Measurements from ENCODE around the gene CSNK2A3. TPM values are rescaled to one million over a fixed set of nuclear protein-coding genes. Genes with fewer than 3 reads are reported as not detected.

CSNK2A3 gene
- total and polyA plus RNA-seq, 2 experiments from 2014 or later = 0.91 to 4.1 TPM

- Histone ChIP-seq H3K79me2 (replicated peaks; ENCODE audit: insufficient read depth) (no peaks in the 10 kb centered on the region), H3K4me3 (no peak overlapping the region), H3K9me2 (ENCODE audit: insufficient read depth) (peaks cover 14% of the 10 kb centered on the region; the same call in 1 of the 2 replicates), H3K4me2 (no peak overlapping the region), H3F3A (replicated peaks; ENCODE audit: low read depth) (no peaks in the 10 kb centered on the region), H3K27me3 (ENCODE audit: insufficient read depth) (no peaks in the 10 kb centered on the region), H3K36me3 (ENCODE audit: insufficient read depth) (no peaks in the 10 kb centered on the region), H4K20me1 (replicated peaks; ENCODE audit: insufficient read depth) (no peaks in the 10 kb centered on the region), H3K27ac (ENCODE audit: low read depth) (no peak overlapping the region), H3K4me1 (ENCODE audit: insufficient read depth) (no peaks in the 10 kb centered on the region), H2AFZ (no peak overlapping the region)
- Mint-ChIP-seq H3K4me3 (no peak overlapping the region), H3K27me3 (ENCODE audit: insufficient read depth, low read depth, poor library complexity) (peaks cover 13% of the 10 kb centered on the region), H3K9me3 (peaks cover 6% of the 10 kb centered on the region; the same call in 1 of the 3 replicates), H3K27ac (no peak overlapping the region), H3K36me3 (ENCODE audit: low read depth) (no peaks in the 10 kb centered on the region), H3K4me1 (no peaks in the 10 kb centered on the region)
- DNase-seq (ENCODE audit: low spot score) (no peak), ATAC-seq (no peak)
- TF ChIP-seq STAT1 (IDR thresholded peaks at IDR 0.05; ENCODE audit: unreplicated experiment) (no peak), JUNB (IDR thresholded peaks at IDR 0.05; ENCODE audit: unreplicated experiment) (no peak), EZH2 (IDR thresholded peaks at IDR 0.05; ENCODE audit: low read depth, unreplicated experiment) (no peak), CREB1 (CRISPR knock-in tag; IDR thresholded peaks at IDR 0.05; ENCODE audit: low read depth) (no peak), NANOG (IDR thresholded peaks at IDR 0.05; ENCODE audit: borderline replicate concordance) (no peak), CTCF (conservative IDR thresholded peaks at IDR 0.05; ENCODE audit: low read depth in 2 of 2) (no peak), ZNF331 (CRISPR knock-in tag; IDR thresholded peaks at IDR 0.05; ENCODE audit: low read depth) (no peak), ZNF114 (CRISPR knock-in tag; IDR thresholded peaks at IDR 0.05) (no peak), ZNF462 (CRISPR knock-in tag; IDR thresholded peaks at IDR 0.05) (no peak), REST (IDR thresholded peaks at IDR 0.05; ENCODE audit: unreplicated experiment) (no peak), ETS1 (IDR thresholded peaks at IDR 0.05) (no peak), POLR2AphosphoS5 (IDR thresholded peaks at IDR 0.05; ENCODE audit: low read depth) (no peak), EZH2phosphoT487 (IDR thresholded peaks at IDR 0.05; ENCODE audit: unreplicated experiment) (no peak)
Measured at GRCh38 chr11:11380883-11381282, 27.8 kb upstream of the CSNK2A3 start.

Measured in GM23338 (cell line).